ENCODE measurements around the gene HOXC9. TPM values are rescaled to one million over a fixed set of nuclear protein-coding genes. Genes with fewer than 3 reads are reported as not detected.

Gene HOXC9
- total RNA-seq, 1 donor from 2014 or later, result 1.2 TPM

DNA sequence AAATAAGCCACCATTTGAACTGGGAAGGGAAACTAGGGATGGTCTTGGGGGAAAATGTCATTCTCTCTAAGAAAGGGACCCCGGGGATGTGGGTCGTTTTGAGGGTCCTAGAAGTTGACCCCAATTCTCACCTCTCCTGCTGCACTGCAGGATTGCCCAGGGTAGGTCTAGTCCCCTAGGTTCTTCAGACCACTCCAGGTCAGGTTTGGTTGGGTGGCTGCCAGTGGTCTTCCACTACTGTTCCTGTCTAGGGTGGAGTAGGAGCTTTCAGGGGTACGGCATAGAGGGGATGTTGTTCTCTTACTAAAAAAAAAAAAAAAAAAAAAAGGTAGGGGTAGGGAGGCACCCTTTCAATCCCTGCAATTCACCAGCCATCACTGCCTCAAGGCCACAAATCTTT, 16.1 kb downstream of the HOXC9 start:
- DNase-seq (ENCODE audit: low spot score in 2 of 2), result no peak
- Histone ChIP-seq H3K36me3 (no peaks in the 10 kb centered on the region), H3K9me3 (no peaks in the 10 kb centered on the region), H3K27me3 (no peaks in the 10 kb centered on the region), H3K27ac (peak overlapping the region in 1 of 2 donors; percentile 96), H3K4me1 (peaks cover 0 to 10% of the 10 kb centered on the region in 2 donors), H3K4me3 (peak overlapping the region; percentile 47 to 71)
- intact Hi-C loops (cut with DNase I), result loop anchor here (5.0 to 10.0 kb wide), 4 partner anchors 111 to 339 kb away; partner anchors contain the start of genes CBX5 and HNRNPA1
- TF ChIP-seq, protein P1, sequence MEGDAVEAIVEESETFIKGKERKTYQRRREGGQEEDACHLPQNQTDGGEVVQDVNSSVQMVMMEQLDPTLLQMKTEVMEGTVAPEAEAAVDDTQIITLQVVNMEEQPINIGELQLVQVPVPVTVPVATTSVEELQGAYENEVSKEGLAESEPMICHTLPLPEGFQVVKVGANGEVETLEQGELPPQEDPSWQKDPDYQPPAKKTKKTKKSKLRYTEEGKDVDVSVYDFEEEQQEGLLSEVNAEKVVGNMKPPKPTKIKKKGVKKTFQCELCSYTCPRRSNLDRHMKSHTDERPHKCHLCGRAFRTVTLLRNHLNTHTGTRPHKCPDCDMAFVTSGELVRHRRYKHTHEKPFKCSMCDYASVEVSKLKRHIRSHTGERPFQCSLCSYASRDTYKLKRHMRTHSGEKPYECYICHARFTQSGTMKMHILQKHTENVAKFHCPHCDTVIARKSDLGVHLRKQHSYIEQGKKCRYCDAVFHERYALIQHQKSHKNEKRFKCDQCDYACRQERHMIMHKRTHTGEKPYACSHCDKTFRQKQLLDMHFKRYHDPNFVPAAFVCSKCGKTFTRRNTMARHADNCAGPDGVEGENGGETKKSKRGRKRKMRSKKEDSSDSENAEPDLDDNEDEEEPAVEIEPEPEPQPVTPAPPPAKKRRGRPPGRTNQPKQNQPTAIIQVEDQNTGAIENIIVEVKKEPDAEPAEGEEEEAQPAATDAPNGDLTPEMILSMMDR (IDR thresholded peaks at IDR 0.05), result no peak

- H3K27me3 ChIP-seq, result no peaks in the 10 kb centered on the region
- peak overlapping the region; percentile 94 to 96 for H3K27ac ChIP-seq
- H3K36me3 ChIP-seq, result no peaks in the 10 kb centered on the region
- no peaks in the 10 kb centered on the region for H3K9me3 ChIP-seq
- peak overlapping the region; percentile 47 to 71 for H3K4me3 ChIP-seq
- DNase-seq (ENCODE audit: low spot score in 2 of 2), result peak in 1 of 2 donors; percentile 72
- TF ChIP-seq, protein P1 (IDR thresholded peaks at IDR 0.05), result no peak
- H3K4me1 ChIP-seq, result peaks cover 0 to 10% of the 10 kb centered on the region in 2 donors
- intact Hi-C loops (cut with DNase I), result loop anchor here (5.0 to 10.0 kb wide), 4 partner anchors 111 to 338 kb away; partner anchors contain the start of genes CBX5 and HNRNPA1
Observed at GRCh38 chr12:54016478-54016964, 16.6 kb downstream of the HOXC9 start.

- Histone ChIP-seq H3K27ac (peak overlapping the region; percentile 94 to 96), H3K9me3 (no peaks in the 10 kb centered on the region), H3K36me3 (no peaks in the 10 kb centered on the region), H3K27me3 (no peaks in the 10 kb centered on the region), H3K4me1 (peaks cover 0 to 10% of the 10 kb centered on the region in 2 donors), H3K4me3 (peak overlapping the region; percentile 47 to 71)
- DNase-seq (ENCODE audit: low spot score in 2 of 2), result no peak
- intact Hi-C loops (cut with DNase I), result loop anchor here (5.0 to 10.0 kb wide), 4 partner anchors 110 to 338 kb away; partner anchors contain the start of genes CBX5 and HNRNPA1
- TF ChIP-seq, protein P1 (IDR thresholded peaks at IDR 0.05), result peak in 1 of 3 experiments; percentile 19
Observed at GRCh38 chr12:54017027-54017788, 17.2 kb downstream of the HOXC9 start.

- no peaks in the 10 kb centered on the region for H3K36me3 ChIP-seq
- H3K9me3 ChIP-seq, result no peaks in the 10 kb centered on the region
- no peaks in the 10 kb centered on the region for H3K27me3 ChIP-seq
- H3K4me1 ChIP-seq, result peaks cover 0 to 10% of the 10 kb centered on the region in 2 donors
- H3K27ac ChIP-seq, result peak overlapping the region; percentile 94 to 96
- intact Hi-C loops (cut with DNase I), result loop anchor here (2.0 to 10.0 kb wide), 5 partner anchors 17 to 337 kb away; partner anchors contain the start of genes CBX5 and HNRNPA1
- peak in 1 of 2 donors; percentile 95 for DNase-seq (ENCODE audit: low spot score in 2 of 2)
- H3K4me3 ChIP-seq, result peak overlapping the region; percentile 47 to 71
- TF ChIP-seq, protein P1 (IDR thresholded peaks at IDR 0.05), result no peak
Observed at GRCh38 chr12:54017878-54018467, 18.0 kb downstream of the HOXC9 start.

GRCh38 chr12:54018468-54018984, 18.6 kb downstream of the HOXC9 start:
- Histone ChIP-seq H3K4me3 (peak overlapping the region; percentile 47 to 71), H3K27me3 (no peaks in the 10 kb centered on the region), H3K9me3 (no peaks in the 10 kb centered on the region), H3K4me1 (peaks cover 0 to 10% of the 10 kb centered on the region in 2 donors), H3K36me3 (no peaks in the 10 kb centered on the region), H3K27ac (peak overlapping the region; percentile 94 to 96)
- intact Hi-C loops (cut with DNase I), result loop anchor here (2.0 to 10.0 kb wide), 5 partner anchors 16 to 336 kb away; partner anchors contain the start of genes CBX5 and HNRNPA1
- peak in 1 of 2 donors; percentile 80 for DNase-seq (ENCODE audit: low spot score in 2 of 2)
- TF ChIP-seq, protein P1 (IDR thresholded peaks at IDR 0.05), result no peak
